ENCODE measurements around the gene LONP2.

DNA sequence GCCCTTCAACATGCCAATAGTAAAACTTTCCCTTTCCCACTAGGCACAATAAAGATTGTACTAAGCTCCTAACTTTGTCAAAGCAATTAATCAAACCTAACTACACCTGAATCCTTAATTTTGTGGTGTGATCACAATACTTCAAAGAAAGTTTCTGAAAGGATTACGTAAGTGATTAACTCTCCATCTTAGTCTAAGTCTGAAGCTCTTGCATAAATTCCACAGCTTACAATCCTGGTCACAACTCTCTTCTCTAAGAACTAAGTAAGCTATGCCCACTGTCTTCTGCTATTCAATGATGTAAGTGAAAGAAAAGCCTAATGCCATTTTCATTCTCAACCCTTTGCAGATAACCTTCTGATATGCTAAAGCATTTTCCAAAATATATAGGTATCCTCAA lies 125.7 kb downstream of the LONP2 start:
- TF ChIP-seq CTCF (IDR thresholded peaks at IDR 0.05; ENCODE audit: insufficient read depth, low read depth, low read length), result no peak
- TF ChIP-seq EZH2 (IDR thresholded peaks at IDR 0.05; ENCODE audit: insufficient read depth, low read length), result no peak

Measured in astrocyte (in vitro differentiated cells and primary cell).